ENCODE data around the gene ABI1. TPM values are rescaled to one million over a fixed set of nuclear protein-coding genes. Genes with fewer than 3 reads are reported as not detected.

Gene ABI1
- total RNA-seq, 1 experiment from 2014 or later, result 36.9 TPM

- Histone ChIP-seq H3K9ac (ENCODE audit: extremely low read depth, insufficient read length, low read length) (no peak overlapping the region), H3T11ph (ENCODE audit: low read length) (no peak overlapping the region), H3K27me3 (ENCODE audit: insufficient read depth, low read length) (no peaks in the 10 kb centered on the region), H3K14ac (ENCODE audit: insufficient read depth, low read length) (no peak overlapping the region), H3K79me2 (ENCODE audit: insufficient read depth, low read length) (no peaks in the 10 kb centered on the region), H4K20me1 (ENCODE audit: control insufficient read depth, insufficient read depth, insufficient read length) (no peaks in the 10 kb centered on the region), H3K23ac (ENCODE audit: insufficient read length, low read depth, low read length) (no peak overlapping the region), H2BK12ac (ENCODE audit: insufficient read length, low read depth, low read length) (no peak overlapping the region), H3K23me2 (ENCODE audit: insufficient read length, low read depth, low read length, poor library complexity, severe bottlenecking) (no peaks in the 10 kb centered on the region), H3K56ac (ENCODE audit: insufficient read length, low read depth, low read length) (no peak overlapping the region), H4K8ac (replicated peaks; ENCODE audit: insufficient read length, low read depth, low read length) (no peak overlapping the region), H2BK15ac (ENCODE audit: low read depth, low read length) (no peak overlapping the region), H2BK20ac (ENCODE audit: low read depth, low read length, poor library complexity, severe bottlenecking) (no peak overlapping the region), H4K5ac (ENCODE audit: insufficient read length, low read depth, low read length) (no peak overlapping the region), H3K27ac (ENCODE audit: insufficient read length, low read depth, low read length) (no peak overlapping the region), H3K18ac (ENCODE audit: insufficient read length, low read depth, low read length) (no peak overlapping the region), H2BK120ac (ENCODE audit: low read depth, low read length, poor library complexity, severe bottlenecking) (no peak overlapping the region), H3K4me2 (ENCODE audit: insufficient read depth, insufficient read length, low read length) (no peak overlapping the region), H2BK5ac (ENCODE audit: insufficient read length, low read length) (no peak overlapping the region), H2AK5ac (ENCODE audit: insufficient read length, low read length) (no peak overlapping the region), H2AFZ (ENCODE audit: low read length) (no peak overlapping the region), H3K4ac (ENCODE audit: low read depth, low read length) (no peak overlapping the region), H4K91ac (ENCODE audit: insufficient read length, low read depth, low read length) (no peak overlapping the region), H3K9me3 (ENCODE audit: control insufficient read depth, low read depth, low read length) (no peaks in the 10 kb centered on the region), H3K79me1 (ENCODE audit: insufficient read depth, low read depth, low read length, poor library complexity, severe bottlenecking) (no peaks in the 10 kb centered on the region), H3K4me1 (ENCODE audit: insufficient read depth, low read length) (no peaks in the 10 kb centered on the region)
- peaks cover 31 to 84% (median 55%) of the 10 kb centered on the region in 3 experiments for H3K36me3 Mint-ChIP-seq (ENCODE audit: insufficient read depth in 1 of 3, low read depth in 3 of 3)
- no CpG with 5 or more reads among the region's 6 CpGs for WGBS (ENCODE audit: extremely low coverage, insufficient read length, low lambda C conversion rate)
- no peak for TF ChIP-seq CTCF (conservative IDR thresholded peaks at IDR 0.05)
- no peak overlapping the region; a peak in 2 of 7 replicates for H3K27ac Mint-ChIP-seq
- no peaks in the 10 kb centered on the region for H3K9me3 Mint-ChIP-seq
- no peak overlapping the region for H3K4me3 Mint-ChIP-seq
- no peaks in the 10 kb centered on the region for H3K27me3 Mint-ChIP-seq (ENCODE audit: low read depth)
- no peak for DNase-seq
- H3K4me1 Mint-ChIP-seq, result peaks cover 17 to 23% of the 10 kb centered on the region in 2 experiments
Measured at GRCh38 chr10:26739071-26739631, 121.6 kb downstream of the ABI1 start.

Measured in H9 (cell line).